NCI-H2171 treated with DMSO at 0.1 percent for 48 hours (cell line): ENCODE data around the gene TMEM235.
A peak's percentile ranks its signal among the peaks of the same experiment; 100 is the strongest.
"Not testable (repeated sequence)": the region's sequence is repeated elsewhere in the genome, so short reads cannot be mapped to it uniquely, and the experiment has no call there.

Source experiments
- DNase-seq: peaks from one replicate; lab custom pipeline; 2025; lab: John Stamatoyannopoulos, UW

The TMEM235 gene

DNA sequence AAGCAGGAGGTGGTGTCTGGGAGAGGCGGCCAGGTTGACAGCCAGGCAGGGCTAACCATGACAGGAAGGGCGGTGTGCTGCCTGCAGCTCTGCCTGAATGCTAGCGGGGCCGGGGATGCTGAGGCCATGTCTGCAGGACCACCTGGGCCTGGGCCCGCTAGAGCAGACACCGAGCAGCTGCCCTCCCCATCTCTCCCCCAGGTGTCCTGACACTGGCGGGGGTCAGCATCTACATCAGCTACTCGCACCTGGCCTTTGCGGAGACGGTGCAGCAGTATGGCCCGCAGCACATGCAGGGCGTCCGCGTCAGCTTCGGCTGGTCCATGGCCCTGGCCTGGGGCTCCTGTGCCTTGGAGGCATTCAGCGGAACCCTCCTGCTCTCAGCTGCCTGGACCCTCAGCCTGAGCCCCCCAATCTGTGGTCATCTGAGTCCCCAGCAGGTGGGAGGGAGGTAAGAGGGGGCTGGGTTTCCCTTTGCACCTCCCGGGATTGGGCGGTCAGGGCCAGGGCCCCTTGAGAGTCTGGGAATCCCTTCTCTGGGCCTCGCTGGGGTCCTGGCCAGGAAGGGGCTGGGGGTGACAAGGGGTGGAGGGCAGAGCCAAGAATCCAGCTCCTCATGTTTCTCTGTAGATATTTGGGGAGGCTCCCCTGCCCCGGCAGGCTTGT lies 7.5 kb downstream of the TMEM235 start:
- no peak for DNase-seq

DNA sequence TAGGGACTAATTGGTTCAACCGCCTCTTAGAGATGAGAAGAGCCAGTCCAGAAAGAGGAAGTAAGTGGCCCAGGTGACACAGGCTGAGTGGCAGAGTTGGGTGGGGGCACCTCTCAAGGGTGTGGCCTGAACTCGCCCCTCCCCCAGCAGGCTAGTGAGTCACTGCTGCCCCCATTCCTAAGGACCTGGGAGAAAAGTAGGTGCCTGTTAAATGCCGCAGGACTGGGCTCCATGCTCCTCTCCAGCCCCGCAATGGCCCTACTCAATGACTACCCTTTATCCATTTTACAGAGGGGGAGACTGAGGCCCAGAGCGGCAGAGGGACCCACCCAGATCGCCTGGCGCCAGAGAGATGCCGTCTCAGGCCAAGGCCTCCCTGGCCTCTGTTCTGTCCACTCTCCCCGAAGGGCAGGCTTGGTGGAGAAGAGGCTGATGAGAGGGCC lies 8.1 kb downstream of the TMEM235 start:
- DNase-seq = no peak

DNA sequence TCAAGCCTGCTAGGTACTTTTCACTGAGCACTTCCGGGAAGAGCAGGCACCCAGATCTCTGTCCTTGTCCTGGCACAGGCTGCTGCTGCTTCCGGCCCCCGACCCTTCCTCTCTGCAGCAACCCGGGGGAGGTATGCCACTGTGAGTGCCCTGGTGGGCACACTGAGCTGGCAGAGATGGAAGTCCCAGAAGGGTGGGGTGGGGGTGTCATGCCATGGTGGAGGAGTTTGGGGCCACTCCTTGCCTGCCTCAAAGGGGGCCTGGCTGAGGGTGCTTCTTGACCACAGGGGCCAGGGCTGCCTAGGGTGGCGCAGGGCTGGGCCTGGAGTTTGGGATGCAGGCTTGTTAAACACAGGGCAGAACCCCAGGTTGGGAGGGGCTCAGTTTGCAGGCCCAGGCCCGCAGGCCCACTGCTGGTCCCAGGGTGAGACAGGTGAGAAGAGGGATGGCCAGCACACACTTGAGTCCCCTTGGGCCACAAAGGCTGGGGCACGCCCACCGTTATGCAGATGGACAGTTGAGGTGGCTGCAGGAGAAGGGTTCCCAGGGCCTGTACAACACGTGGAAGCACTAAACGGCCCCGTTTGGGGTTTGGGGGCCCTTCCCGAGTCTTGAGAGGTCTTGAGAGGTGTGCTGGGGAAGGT lies 8.7 kb downstream of the TMEM235 start:
- DNase-seq = no peak

DNA sequence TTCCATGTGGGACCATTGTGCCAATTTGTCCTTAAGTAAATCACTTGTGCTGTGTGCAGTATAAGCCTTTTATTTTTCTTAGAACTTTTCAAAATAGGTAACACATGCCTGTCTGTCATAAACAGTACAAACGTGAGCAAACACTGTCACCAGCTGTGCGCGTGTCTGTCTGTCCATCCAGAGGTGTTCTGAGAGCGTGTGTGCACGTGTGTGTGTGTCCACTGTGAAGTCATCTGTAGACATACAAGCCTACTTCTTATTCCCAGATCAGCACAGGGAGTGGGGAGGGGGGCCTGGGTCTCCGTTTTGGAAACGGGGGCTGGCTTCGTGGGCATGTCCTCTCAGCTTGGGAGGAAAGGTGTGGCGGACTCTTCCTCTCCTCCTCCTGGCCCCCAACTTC lies 9.4 kb downstream of the TMEM235 start:
- no peak for DNase-seq

DNA sequence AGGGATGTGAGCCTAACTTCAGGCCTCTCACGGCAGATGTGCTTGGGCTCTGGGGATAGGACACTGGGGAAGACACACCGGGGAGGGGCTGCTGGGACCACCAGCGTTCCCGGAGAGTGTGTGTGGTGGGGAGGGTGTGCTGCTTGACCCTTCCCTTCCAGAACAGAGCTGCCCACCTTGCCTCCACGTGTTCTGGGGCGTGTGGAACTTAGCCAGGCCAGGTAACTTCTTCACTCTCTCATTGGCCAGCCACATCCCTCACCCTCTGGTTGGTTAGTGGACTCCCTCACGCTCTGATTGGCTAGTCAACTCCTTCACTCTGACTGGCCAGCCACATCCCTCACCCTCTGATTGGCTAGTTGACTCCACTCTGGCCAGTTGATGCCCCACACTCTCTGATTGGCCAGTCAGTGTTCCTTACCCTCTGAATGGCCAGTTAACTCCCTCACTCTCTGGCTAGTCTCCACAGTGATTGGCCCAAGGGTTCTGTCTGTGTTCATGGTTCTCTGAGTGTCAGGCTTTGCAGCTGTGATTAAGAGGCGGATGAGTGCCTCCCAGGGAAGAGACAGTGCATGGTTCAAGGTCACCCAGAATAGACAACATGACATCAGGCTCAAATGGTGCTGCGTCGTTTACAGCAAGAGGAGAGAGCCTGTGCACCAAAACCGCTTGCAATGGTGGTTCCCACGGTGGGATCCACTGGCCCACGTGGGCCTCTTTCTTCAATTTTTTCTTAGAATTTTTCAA lies 10.0 kb downstream of the TMEM235 start:
- DNase-seq = no peak

DNA sequence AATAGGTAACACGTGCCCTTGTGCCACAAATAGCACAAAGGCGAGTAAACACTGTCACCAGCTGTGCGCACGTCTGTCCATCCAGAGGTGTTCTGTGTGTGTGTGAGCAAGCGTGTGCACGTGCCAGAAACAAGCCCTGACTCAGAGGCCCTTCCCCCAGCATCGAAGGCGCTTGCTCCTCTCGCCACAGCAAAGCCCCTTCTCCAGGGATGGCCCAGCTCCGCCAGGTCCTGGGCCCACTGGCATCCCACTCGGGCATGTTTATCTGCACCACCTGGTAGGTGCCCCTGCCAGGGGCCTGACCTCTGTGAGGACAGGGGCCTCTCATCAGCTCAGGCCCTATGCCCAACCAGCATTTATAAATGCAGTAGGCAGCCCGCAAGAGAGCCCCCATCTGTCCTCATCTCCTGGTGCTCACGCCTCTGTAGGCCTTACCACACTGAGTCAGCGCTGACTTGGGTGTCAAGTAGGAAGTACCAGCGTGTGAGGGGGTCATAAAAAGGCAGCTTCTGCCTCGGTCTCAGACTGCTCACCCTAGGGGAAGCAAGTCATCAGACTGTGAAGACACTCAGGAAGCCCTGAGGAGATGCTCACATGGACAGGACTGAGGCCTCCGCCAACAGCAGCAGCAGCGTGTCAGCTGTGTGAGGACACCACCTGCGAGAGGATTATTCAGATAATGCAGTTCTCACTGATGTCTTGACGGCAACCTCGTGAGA lies 10.8 kb downstream of the TMEM235 start:
- DNase-seq = no peak

DNA sequence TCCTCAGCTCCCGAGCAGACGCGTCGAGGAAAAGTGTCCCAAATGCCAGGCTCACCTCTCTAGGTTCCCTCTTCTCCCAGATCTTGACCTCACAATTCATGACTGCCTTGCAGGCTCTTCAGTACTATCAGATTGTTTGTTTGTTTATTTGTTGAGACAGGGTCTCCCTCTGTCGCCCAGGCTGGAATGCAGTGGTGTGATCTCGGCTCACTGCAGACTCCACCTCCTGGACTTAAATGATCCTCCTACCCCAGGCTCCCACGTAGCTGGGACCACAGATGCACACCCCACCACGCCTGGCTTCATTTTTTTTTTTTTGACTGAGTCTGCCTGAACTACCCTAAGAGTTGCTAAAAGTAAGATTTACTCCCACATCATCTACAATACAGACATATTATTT lies 15.9 kb downstream of the TMEM235 start:
- DNase-seq = no peak

DNA sequence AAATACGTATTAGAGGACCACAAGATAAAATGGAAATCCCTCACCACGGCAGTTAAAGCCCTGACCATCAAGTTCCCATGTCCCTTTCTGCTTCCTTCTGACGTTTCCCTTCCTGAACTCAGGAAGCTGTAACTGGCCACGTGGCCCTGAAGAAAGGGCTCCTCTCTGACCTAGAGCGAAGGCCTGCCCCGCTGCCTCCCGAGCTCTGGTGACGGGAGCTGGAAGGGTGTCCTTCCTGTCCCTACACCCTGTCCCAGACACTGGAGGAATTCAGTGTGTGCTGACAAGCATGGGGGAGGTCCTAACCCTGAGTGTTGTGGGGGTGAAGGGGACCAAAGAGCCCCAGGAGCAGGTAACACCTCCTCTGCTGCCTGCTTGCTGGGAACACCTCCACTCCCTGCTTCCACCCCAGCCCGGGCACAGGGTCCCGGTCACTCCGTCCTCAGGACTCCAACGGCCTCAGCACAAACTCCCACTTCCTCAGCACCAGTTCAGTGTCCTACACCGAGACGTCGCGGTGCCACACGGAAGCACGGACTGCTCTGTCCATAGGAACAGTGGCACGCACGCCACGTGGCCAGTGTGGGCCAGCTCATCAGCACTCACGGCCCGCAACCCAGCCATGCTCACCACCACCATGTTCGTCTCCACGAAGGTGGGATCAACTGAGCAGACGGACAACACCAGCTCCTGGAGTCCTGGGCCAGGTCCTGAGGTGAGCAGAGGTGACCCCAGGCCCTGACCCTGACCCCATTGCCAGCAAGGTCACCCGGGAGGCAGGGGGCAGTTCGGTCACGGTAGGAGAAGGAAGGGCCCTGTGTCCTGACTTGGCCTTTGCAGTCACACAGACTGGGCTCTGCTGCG lies 16.9 kb downstream of the TMEM235 start:
- no peak for DNase-seq

DNA sequence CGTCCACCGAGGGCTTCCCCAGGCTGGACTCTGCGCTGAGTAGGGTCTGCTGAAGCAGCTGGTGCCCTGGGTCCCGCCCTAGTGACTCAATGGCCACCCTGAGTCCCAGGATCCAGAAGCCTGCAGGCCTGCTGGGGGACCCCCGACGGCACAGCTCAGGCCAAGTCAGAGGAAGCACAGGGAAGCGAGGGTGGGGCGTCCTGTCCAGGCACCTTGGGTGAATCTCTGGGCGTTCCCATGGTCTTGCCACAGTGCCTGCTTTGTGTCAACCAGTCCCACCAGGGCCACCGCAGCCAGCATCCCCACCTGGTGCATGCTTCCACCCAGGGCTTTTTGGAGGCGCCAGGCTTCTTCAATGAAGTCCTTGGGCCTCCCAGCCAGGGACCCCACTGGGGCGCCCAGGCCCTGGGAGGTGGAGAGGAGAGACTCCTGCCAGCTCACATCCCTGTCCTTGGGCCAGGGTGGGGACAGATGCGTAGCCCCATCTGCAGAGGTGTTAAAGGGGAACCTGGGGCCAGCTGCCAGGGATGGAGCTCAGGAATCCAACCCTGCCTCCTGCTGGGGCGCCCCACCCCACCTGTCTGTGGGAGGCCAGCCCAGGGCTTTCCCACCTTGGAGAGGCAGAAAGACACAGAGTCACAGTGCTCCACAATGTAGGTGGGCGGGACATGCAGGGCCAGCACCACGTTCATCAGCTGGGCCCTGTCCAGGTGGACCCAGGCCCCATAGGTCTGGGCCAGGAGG lies 17.8 kb downstream of the TMEM235 start:
- DNase-seq = no peak

DNA sequence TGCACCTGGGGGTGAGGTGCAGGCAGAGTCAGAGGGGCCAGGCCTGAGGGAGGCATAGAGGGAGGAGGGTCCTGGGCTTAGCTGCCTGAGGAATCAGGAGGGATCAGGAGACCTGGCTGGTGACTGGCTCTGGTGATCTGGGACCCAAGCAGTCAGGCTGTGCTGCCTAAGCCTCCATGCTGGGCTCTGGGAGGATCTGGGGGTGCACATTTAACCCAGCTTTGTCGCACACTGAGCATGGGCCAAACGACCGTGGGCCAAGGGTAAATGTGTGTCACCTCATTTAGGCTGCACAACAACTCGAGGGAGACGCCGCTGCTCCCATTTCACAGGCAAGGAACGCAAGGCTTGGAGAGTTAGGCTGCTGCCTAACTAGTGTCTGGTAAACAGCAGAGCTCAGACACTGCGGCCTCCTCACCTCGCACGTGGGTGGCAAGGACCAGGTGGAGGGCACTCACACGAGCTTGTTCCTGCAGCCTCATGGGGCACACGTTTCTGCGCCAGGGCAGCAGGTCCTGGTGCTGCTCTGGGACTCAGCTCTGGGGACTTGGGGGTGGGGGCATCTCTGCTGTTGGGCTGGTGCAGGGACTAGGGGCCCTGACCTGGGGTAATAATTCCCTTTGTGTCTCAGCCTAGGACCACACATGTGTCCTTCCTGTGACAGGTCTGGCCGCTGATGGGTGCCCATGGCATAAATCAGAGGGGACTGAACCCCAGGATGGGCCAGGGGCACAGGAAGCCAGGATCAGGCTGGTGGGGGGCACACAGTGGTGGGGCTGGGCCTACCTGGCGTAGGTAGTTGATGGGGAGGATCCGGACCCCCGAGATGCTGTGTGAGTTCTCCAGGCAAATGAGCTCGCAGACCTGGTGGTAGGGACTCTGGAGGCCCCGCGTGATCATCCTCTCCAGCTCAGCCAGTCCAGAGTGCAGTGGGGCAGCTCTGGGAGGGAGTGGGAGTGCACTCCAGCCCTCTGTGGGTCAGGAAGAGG lies 18.7 kb downstream of the TMEM235 start:
- DNase-seq = no peak

DNA sequence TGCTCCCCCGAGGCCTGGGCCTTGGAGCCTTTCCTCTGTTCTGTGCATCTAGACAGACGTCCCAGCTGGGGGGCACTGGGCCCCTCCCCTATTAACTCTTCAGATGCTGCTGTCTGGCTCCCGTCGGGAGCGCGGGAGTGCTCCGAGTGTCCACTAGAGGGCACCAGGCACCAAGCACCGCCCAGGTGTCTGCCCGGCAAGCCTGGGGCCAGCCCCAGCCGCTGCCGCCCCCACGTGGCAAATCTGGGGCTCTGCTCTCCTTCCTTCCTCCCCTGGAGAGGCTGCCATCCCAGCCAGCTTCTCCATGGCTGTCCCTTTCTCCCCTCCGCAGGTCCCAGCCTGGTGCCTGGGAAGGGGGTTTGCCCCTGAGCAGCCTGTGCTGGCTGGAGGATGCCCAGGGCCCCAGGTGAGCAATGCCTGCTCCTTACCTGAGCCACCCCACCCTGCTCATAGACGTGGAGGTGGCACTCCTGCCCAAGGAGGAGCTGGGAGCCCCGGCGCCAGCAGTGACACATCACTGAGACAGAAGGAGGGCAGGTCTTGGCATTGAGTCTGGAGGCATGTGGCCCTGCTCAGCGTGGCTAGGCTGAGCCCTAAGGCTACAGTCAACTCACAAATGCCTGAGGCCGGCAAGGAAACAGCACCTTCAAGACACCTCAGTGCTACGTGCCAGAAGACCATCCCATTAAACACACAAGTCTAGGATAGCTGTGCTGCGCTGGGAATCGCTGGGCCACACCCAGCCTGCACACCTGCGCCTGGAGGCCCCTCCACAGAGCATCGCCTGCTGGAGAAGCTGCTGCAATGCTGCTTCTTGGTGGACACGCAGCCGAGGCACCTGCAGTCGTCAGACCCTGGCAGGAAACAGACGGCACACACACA lies 19.7 kb downstream of the TMEM235 start:
- peak; percentile 90 for DNase-seq

DNA sequence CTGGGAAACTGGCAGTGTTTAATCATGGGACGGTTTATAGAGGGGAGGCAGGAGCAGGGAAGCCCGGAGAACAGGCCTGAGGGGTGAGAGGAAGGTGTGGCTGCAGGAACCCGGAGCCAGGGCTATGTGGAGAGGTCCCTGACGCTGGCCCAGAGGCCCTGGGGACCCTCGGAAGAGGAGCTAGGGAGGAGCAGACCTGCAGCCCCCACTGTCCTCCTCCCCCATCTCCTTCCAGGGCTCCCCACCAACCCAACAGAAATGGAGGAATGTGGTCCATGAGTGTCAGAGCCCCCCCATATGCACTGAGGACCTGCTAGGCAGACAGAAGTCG lies 20.3 kb downstream of the TMEM235 start:
- DNase-seq = no peak

DNA sequence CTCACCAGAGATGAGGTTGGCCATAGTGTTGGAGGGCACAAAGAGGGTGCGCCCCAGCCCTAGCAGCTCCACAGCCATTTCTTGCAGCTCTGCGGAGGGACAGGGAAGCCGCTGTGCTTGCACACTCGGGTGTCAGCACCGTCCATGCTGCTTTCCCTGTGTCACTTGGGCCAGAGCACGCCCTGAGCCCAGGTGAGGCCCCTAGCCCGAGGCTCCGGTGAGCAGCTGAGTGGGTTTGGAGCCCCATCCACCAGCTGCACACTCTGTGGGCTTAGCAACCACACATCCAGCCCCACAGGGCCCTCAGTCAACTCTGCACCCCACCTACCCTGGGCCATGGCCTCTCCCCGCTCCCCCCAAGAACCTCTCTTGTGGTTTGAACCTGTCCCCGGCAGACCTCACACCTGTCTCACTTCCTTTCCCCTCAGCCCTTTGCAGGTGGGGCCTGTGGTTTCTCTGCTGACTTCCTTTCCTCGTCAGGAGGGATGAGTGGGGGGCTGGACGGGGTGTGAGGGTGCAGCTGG lies 20.7 kb downstream of the TMEM235 start:
- DNase-seq = no peak

DNA sequence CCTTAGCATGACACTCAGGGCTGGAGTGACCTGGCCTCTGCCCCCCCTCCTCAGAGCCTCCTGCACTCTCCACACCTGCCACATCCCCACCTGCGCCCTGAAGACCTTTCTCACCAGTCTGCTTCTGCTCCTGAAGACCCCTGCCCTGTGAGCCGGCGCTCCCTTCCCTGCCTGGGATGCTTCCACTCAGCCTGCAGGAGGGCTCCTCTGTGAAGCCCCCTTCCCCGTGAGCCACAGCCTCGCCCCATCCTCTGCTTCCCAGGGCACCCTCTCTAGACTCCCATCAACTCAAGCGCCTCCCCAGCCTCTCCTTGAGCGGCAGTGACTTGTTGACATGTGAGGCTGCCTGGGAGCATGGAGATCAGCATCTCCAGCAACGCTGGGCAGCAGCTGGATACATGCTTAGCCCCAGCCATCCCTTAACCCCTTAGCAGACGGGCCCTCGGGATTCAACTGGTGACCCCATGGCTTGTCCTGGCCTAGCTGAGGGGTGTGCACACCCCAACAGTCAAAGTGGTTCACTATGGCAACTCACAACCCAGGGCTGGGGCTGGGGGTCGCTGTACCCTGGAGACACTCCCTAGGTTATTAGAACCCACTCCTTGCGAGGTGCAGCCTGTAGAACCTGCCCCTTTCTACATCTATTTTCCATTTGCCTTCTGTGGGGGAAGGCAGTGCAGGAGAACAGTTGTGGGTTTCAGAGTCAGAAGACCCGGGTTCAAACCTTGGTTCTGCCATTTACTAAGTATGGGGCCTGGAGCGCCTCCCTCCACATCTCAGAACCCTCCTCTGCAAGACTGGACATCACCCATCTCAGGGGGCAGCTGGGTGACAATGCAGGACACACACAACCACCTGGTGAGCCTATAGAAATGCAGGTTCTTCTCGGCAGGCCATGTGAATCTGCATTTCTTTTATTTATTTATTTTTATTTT lies 21.5 kb downstream of the TMEM235 start:
- no peak for DNase-seq

DNA sequence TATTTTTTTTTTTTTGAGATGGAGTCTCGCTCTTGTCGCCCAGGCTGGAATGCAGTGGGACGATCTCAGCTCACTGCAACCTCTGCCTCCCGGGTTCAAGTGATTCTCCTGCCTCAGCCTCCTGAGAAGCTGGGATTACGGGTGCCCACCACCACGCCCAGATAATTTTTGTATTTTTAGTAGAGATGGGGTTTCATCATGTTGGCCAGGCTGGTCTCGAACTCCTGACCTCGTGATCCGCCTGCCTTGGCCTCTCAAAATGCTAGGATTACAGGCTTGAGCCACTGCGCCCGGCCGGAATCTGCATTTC lies 22.2 kb downstream of the TMEM235 start:
- not testable (repeated sequence) for DNase-seq

DNA sequence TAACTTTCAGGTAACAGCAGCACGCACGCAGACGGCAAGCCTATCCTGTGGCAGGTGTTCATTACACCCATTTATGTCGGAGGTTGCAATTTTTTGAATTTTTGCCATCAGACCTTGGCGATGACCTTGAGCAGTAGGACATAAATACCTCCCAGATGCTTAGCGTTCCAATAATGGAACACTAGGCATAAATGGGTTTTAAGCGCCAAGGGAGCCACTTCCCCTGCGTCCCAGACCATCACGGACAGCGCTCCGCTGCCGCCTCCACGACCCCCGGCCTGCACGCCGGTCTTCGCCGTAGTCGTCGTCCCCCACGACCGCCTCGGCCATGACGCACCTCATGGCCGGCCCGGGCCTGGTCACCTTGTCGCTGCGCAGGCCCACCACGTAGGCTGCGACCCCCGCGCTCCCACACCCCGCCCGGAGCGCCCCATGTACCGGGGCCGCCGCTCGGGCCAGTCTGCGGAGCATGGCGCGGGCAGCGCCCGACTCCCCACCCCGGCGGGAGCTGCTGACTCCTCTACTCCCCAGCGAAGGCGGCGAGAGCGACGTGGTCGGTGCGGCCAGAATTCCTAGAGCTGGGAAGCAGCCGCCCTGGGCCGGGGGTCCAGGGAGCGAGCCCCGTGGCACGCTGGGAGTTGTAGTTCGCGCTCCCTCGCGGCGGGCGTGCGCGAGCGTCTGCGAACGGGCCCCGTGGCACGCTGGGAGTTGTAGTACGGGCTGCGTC lies 22.7 kb downstream of the TMEM235 start:
- peak; percentile 82 for DNase-seq
